ENCODE measurements around the gene IL36A. TPM values are rescaled to one million over a fixed set of nuclear protein-coding genes. Genes with fewer than 3 reads are reported as not detected.

The IL36A gene
- total RNA-seq, 2 donors from 2014 or later, result not detected

DNA sequence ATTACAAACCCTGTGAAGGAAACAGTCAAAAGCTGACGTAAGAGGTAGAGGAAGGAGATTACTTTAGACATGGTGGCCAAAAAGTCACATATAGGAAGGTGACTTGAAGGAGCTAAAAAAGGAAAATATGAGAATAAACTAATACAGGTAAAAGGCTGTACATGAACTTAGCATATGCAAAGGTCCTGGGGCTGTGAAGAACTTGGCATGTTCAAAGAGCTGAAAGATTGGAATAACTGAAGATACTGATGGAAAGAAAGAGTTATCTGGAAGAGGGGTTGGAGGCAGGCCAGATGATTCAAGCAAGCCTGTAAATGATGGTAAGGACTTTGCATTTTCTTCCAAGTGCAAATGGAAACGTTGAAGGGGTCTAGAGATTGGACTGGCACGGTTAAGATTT lies 13.2 kb downstream of the IL36A start:
- no peaks in the 10 kb centered on the region for H3K4me1 ChIP-seq (ENCODE audit: control insufficient read depth in 1 of 2, low read depth in 2 of 2)
- no peak for TF ChIP-seq CTCF (IDR thresholded peaks at IDR 0.05)
- H3K27ac ChIP-seq, result no peak overlapping the region
- ATAC-seq (ENCODE audit: insufficient number of reproducible peaks, low FRiP score, low read depth) (no peak), DNase-seq (ENCODE audit: low spot score) (no peak)
- no peak overlapping the region for H3K4me3 ChIP-seq
- H3K27me3 ChIP-seq (replicated peaks; ENCODE audit: insufficient read depth), result no peaks in the 10 kb centered on the region
- H3K9me3 ChIP-seq, result no peaks in the 10 kb centered on the region
- no peaks in the 10 kb centered on the region for H3K36me3 ChIP-seq

DNA sequence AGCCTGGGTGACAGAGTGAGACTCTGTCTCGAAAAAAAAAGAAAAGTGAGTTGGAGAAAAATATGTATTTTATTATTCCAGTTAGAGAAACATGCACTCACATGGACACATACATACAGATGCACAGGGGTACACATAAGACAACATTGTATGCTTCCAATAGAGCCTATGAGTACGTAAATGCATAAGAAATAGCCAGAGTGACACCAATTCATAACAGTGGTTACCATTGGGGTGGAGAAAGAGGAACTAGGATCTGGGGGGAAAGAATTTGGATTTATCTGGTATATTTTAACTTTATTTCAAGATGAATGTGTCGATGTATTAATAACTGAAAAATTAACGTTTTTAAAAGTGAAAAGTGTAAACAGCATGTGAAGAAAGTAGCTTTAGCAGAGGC lies 16.1 kb downstream of the IL36A start:
- H3K27me3 ChIP-seq (replicated peaks; ENCODE audit: insufficient read depth), result no peaks in the 10 kb centered on the region
- no peak for DNase-seq (ENCODE audit: low spot score)

GRCh38 chr2:113024764-113025163 lies 19.5 kb downstream of the IL36A start:
- no peaks in the 10 kb centered on the region for H3K4me1 ChIP-seq (ENCODE audit: control insufficient read depth in 1 of 2, low read depth in 2 of 2)
- no peak for DNase-seq (ENCODE audit: low spot score)
- no peak for TF ChIP-seq CTCF (IDR thresholded peaks at IDR 0.05)
- no peaks in the 10 kb centered on the region for H3K9me3 ChIP-seq
- no peak overlapping the region for H3K4me3 ChIP-seq
- ATAC-seq (ENCODE audit: insufficient number of reproducible peaks, low FRiP score, low read depth), result no peak
- no peaks in the 10 kb centered on the region for H3K36me3 ChIP-seq
- H3K27me3 ChIP-seq (replicated peaks; ENCODE audit: insufficient read depth), result no peaks in the 10 kb centered on the region
- no peak overlapping the region for H3K27ac ChIP-seq

More for the DNA sequence above, 16.1 kb downstream of the IL36A start:
- TF ChIP-seq CTCF (IDR thresholded peaks at IDR 0.05), result no peak
- Histone ChIP-seq H3K4me3 (no peak overlapping the region), H3K27ac (no peak overlapping the region), H3K4me1 (ENCODE audit: control insufficient read depth in 1 of 2, low read depth in 2 of 2) (no peaks in the 10 kb centered on the region), H3K9me3 (no peaks in the 10 kb centered on the region), H3K36me3 (no peaks in the 10 kb centered on the region)
- ATAC-seq (ENCODE audit: insufficient number of reproducible peaks, low FRiP score, low read depth), result no peak

GRCh38 chr2:113025737-113026136 lies 20.5 kb downstream of the IL36A start:
- no peaks in the 10 kb centered on the region for H3K27me3 ChIP-seq (replicated peaks; ENCODE audit: insufficient read depth)
- ATAC-seq (ENCODE audit: insufficient number of reproducible peaks, low FRiP score, low read depth) (no peak), DNase-seq (ENCODE audit: low spot score) (no peak)
- H3K9me3 ChIP-seq, result no peaks in the 10 kb centered on the region
- H3K4me1 ChIP-seq (ENCODE audit: control insufficient read depth in 1 of 2, low read depth in 2 of 2), result no peaks in the 10 kb centered on the region
- no peaks in the 10 kb centered on the region for H3K36me3 ChIP-seq
- H3K4me3 ChIP-seq, result no peak overlapping the region
- H3K27ac ChIP-seq, result no peak overlapping the region
- no peak for TF ChIP-seq CTCF (IDR thresholded peaks at IDR 0.05)

GRCh38 chr2:113027691-113028090 lies 22.4 kb downstream of the IL36A start:
- Histone ChIP-seq H3K4me1 (ENCODE audit: control insufficient read depth in 1 of 2, low read depth in 2 of 2) (no peaks in the 10 kb centered on the region), H3K27me3 (replicated peaks; ENCODE audit: insufficient read depth) (no peaks in the 10 kb centered on the region), H3K27ac (no peak overlapping the region), H3K36me3 (no peaks in the 10 kb centered on the region), H3K4me3 (no peak overlapping the region), H3K9me3 (no peaks in the 10 kb centered on the region)
- DNase-seq (ENCODE audit: low spot score), result no peak
- ATAC-seq (ENCODE audit: insufficient number of reproducible peaks, low FRiP score, low read depth), result no peak
- TF ChIP-seq CTCF (IDR thresholded peaks at IDR 0.05), result no peak
